HG03432 (cell line): ENCODE data around the gene SEMA4D.

Experiments
- ATAC-seq: cut with Tn5 transposase; IDR thresholded peaks from one replicate; pipeline ENCODE4 v1.9.1; 2021; ENCODE audit warnings: mild to moderate bottlenecking, moderate library complexity; ENCODE audit not compliant: unreplicated experiment

The SEMA4D gene

DNA sequence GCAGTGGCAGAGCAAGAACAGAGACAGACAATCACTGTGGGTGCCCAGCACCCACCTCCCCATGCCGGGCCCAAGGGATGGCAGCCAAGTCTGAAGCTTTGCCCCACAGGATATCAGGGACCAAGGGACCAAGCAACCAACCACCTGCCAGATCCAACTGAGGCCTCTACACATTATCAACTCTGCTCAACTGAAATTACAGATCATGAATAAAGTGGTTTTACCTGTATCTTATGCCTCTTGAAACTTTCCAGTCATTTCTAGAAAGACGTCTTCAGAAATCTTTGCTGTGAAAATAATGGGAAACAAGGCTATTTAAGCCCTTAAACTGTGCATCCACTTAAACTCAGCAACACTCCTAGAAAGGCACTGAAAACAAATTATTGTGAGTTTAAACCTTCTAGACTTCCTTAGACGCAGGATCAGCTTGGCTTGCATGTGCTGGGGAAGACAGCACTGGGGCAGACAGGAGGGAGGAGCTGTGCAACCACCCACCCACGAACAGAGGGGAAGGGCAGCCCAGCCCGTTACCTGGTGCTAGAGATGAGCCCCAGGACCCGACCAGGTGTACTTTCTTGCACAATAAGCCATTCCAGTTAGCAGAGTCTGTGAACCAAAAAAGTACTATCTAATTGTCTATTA is 80.0 kb downstream of the SEMA4D start:
- ATAC-seq, result no peak

DNA sequence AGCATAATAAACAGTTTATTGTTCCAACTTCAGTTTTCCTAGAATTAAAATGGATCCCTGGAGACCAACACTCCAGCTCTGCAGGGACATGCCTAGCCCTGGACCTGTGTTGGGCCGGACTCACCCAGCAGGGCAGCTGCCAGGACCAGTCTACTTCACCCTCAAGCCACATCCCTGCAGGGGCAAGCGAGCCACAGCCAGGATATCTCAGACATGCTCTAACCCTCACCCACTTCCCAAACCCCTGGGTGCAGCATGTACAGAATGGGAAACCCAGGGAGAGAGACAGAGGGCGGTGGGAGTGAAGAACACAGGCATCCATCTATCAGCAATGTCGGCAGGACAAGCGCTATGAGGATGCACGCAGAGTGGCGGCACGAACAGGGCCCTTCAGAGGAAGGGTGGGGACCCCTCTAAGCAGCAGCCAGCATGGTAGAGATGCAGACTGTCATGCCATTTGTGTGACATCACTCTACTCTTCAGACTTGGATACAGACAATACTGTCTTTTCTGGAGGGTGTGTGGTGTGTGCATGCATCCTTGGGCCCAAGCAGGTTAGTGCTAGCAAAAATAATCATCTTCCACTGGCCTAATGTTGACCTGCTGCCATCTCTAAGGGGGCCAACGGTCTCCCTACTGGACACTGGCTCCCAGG is 83.1 kb downstream of the SEMA4D start:
- no peak for ATAC-seq

- no peak for ATAC-seq
These were observed 83.8 kb downstream of the SEMA4D start for GRCh38 chr9:89413963-89414638.

GRCh38 chr9:89412951-89413350 is 85.0 kb downstream of the SEMA4D start:
- no peak for ATAC-seq

DNA sequence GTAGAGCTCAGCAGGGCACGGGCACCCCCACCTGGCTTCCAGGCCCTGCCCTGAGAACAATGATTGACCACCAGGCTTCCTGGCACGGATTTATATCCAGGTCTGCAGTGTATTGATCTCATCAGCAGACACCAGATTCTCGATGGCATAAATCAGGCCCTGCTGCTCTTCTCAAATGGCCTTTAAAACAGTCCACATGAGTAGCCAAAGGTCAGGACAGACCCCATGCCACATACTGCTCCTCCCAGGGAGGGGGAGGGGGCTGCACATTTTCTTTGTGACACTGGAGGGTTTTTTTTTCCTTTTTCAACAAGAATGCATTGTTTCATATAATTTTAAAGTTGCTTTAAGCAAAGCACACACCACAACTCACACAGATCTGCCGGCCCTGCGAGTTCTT is 85.4 kb downstream of the SEMA4D start:
- ATAC-seq, result no peak

DNA sequence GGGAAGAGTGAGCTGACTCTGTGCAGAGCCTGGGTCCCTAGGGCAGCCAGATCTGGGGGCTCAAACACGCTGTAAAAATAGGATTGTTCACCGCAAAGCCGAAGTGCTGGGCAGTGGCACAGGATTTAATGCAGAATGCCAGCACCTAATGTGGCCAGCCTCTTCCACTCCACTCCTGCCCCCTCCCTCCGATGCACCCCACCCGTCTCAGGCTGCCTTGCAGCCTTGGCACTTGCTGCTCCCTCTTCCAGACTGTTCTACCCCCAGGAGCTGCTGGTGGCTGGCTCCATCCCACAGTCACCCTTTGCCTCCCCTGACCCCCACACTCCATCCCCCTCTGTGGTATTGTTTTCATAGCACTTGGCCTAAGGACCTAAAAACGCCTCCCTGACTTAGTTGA is 86.2 kb downstream of the SEMA4D start:
- ATAC-seq, result no peak

- peak; percentile 56 for ATAC-seq
These were observed 87.1 kb downstream of the SEMA4D start for GRCh38 chr9:89410641-89411350.

GRCh38 chr9:89410022-89410421 is 87.9 kb downstream of the SEMA4D start:
- ATAC-seq, result no peak

DNA sequence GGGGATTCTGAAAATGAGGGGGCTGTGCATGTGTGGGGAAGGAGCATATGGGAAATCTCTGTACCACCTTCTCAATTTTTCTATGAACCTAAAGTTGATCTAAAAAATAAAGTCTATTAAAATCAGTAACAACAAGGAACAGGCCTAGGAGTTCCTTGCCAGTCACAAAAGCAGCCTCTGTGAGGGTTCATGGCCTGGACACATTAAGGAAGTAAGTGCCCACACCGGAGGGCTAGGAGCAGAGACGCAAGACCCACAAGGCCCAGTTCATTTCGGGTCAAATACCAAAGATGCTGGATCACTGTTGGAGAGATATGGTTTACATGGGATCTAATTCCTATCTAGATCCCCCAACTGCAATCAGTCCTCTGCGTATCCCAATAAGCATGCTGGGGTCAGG is 88.4 kb downstream of the SEMA4D start:
- ATAC-seq, result no peak

DNA sequence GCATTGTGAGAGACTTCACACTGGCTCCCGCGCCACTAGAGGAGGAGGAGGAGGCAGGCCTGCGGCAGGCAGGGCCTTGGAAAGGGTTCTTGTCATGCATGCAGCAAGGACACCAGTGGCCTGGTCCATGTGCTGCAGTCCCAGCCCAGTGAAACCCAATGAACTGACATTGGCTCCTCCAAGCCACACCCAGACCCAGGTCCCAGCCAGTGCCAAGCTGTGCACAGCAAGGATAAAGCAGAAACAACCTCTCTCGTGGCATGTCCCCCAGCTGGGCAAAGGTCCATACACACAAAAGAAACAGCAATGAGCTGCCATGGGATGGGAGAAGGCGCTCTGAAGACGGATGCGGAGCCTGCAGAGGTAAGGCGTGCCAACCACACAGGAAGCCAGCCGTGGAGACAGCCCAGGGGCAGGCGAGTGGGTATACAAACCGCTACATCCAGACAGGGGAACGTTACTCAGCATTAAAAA is 89.2 kb downstream of the SEMA4D start:
- peak; percentile 39 for ATAC-seq

GRCh38 chr9:89407070-89407469 is 90.8 kb downstream of the SEMA4D start:
- ATAC-seq, result no peak

- peak; percentile 60 for ATAC-seq
These were observed 92.1 kb downstream of the SEMA4D start for GRCh38 chr9:89405826-89406225.

- no peak for ATAC-seq
These were observed 93.8 kb downstream of the SEMA4D start for GRCh38 chr9:89404074-89404473.

- no peak for ATAC-seq
These were observed 95.1 kb downstream of the SEMA4D start for GRCh38 chr9:89402695-89403427.

GRCh38 chr9:89400403-89401116 is 97.4 kb downstream of the SEMA4D start:
- ATAC-seq, result peak; percentile 77

- ATAC-seq, result no peak
These were observed 99.3 kb downstream of the SEMA4D start for GRCh38 chr9:89398621-89399020.

DNA sequence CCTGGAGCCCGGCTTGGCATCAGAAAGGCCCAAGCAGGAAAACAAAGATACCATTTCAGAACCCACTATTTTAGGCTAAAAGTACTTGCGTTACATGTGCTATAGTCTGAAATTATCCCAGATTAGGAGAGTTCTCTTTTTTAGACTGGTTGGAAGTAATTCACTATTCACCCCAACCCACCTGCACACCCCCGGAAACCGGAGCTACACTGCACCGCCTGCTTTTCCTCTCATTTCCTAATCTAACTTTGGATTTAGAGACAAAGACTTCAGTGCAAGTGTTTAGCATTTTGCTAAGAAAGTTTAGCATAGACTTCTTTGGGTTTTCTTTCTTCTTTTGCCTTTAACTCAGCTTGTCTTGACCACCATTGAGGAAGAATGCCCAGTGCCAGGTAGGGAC is 100.4 kb downstream of the SEMA4D start:
- ATAC-seq, result no peak

DNA sequence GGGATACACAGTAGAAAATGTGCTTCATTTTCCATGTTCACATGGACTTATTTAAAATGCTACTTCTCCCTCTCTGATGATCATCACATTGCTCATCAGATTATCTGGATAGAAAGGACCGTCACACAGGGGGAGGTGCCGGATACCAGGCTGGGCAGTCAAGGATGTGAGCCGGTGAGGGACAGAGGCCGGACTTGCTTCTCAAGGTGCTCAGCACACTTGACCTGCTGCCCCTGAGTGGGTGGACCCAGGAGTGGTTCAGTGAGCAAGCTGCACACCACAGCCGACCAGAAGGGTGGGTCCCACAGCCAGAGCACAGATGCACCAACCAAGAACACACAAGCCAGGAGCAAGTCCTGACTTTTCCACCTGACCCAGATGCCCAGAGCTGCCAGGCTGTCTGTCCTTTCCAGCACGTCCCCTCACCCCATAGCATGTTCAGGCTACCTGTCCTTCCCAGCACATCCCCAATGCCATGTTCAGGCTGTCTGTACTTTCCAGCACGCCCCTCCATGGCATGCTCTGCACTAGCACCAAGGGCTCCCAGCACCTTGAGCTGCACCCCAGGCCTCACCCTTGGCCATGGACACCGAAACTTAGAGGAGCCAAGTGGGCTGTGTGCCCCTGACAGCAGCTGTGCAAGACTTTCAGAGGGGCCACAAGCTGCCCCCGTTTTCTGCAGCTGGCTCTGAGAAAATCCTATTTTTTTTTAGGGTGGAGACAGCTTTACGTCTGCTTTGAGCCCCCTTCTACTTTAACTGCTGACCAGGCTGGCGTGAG is 101.8 kb downstream of the SEMA4D start:
- ATAC-seq, result no peak

DNA sequence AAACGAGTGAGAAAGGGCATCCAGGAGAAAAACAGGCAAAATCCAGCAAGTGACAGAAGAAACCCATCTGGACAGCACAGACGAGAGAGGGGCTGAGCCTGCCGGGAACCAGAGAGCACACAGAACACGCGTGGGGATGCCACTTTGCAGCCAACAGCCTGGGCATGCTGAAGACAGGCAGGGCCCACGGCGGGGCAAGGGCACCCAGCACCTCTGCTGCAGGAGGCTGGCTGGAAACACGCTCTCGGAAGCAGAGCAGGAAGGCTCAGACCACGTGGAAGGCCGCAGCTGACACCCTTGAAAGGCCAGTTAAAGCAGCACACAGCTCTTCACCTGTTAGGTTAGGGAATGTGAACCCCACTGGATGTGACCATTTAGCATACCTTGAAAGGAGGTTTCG is 103.5 kb downstream of the SEMA4D start:
- ATAC-seq, result no peak
